GM20000 (cell line): ENCODE measurements around the gene NR1D1.

Experiments
- DNase-seq: peaks from one replicate; pipeline ENCODE4 v3.0.0; 2012; ENCODE audit warnings: low spot score
- TF ChIP-seq, protein P1 (sequence below): IDR thresholded peaks from 2 replicates; pipeline ENCODE4 v1.5.1; 2012; ENCODE audit warnings: mild to moderate bottlenecking, control low read depth; ENCODE audit errors: extremely low read depth, missing control alignments

Gene NR1D1

DNA sequence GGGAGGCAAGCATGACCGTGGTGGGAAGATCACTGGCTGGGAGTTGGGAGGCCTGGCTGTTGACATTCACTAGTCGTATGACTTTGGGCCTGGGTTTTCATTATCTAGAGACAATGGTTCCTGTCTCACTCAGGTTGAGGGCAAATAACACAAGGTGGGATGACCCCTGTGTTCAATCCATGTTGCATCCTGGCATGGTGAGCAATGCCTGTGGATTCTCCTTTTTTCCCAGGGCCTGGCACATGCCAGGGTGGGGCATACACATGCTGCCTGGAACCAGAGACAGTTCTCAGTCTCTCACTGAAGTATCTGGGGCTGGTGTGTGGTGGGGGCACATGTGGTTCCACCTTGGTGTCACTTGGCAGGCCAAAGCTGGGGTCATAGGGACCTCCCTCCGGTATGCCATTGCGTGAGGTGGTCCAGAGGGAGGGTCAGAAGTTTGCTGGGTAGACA is 32.2 kb downstream of the NR1D1 start:
- DNase-seq = no peak
- TF ChIP-seq, protein P1, sequence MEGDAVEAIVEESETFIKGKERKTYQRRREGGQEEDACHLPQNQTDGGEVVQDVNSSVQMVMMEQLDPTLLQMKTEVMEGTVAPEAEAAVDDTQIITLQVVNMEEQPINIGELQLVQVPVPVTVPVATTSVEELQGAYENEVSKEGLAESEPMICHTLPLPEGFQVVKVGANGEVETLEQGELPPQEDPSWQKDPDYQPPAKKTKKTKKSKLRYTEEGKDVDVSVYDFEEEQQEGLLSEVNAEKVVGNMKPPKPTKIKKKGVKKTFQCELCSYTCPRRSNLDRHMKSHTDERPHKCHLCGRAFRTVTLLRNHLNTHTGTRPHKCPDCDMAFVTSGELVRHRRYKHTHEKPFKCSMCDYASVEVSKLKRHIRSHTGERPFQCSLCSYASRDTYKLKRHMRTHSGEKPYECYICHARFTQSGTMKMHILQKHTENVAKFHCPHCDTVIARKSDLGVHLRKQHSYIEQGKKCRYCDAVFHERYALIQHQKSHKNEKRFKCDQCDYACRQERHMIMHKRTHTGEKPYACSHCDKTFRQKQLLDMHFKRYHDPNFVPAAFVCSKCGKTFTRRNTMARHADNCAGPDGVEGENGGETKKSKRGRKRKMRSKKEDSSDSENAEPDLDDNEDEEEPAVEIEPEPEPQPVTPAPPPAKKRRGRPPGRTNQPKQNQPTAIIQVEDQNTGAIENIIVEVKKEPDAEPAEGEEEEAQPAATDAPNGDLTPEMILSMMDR = no peak

DNA sequence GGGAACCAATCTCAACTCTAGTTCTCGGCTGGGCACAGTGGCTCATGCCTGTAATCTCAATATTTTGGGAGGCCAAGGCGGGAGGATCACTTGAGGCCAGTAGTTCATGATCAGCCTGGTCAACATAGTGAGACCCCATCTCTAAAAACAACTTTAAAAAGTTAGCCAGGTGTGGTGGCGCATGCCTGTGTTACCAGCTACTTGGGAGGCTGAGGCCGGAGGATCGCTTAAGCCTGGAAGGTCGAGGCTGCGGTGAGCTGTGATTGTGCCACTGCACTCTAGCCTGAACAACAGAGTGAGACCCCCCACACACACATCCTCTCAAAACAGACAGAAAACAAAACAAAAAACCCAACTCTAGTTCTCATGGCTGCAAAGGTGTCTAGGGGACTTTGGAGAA is 32.7 kb downstream of the NR1D1 start:
- TF ChIP-seq, protein P1 = no peak
- DNase-seq = no peak

DNA sequence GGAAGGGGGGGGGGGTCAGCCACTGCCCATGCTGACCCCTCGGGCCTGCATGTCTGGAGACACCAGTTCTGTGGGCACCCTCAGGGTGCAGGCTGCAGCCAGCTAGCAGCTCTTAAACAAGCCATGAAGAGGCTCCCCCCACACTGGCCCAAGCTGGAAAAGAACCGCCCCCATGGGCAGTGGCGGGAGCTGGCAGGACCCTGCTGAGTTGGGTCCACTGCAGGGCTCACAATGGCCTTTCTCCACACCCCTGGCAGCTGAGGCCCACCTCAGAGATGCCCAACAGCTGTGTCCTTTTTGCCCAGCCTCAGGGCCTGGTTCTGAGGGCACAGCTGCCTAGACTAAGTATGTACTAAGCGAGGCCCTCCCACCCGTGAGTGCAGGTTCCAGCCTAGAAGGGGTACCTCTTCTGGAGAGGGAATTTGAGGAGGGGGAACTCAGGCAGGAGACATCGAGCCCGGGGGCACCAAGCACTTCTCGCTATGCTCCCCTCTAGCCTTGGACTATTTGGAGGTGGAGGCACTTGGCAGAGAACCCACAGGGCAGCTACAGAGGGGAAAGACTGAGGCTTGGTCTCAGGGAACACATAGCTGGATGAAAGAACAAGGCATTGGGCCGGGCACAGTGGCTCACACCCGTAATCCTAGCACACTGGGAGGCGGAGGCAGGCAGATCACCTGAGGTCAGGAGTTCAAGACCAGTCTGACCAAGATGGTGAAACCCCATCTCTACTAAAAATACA is 34.4 kb downstream of the NR1D1 start:
- DNase-seq = no peak
- TF ChIP-seq, protein P1 = no peak

DNA sequence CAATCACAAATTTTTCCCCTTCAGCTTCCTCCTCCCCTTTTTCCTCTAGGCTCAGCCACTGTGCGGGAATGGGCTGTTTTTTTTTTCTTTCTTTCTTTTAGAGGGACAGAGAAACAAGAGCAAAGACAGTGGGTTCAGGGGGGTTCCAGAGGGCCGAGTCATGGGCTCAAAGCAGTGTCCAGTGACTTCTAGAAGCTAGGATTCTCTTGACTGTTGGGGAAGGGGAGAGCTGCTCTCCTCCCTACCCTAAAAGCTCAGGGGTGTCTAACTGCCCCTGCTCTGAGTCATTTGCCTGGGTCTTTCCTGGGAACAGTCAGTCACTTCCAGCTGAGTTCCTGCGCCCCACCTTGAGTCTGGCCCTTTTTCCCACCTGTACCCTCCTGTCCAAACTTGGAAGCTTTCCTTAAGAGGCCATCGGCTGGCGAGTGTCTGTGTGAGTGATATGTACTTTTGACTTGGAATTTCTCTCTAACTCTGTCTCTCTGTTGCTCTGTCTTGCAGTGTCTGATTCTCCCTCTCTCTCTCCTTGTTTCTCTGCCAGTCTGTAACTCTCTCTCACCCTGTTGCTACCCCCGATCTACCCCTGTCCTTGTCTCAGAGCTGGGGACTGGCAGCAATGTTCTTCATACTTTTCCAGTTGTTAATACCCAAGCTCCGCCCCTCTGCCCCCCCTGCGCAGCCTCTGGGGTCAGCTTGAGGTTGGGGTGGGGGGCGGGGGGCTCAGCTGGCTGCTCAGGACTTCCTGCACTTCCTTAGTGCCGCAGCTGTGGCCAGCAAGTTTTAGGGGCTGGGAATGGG is 35.2 kb downstream of the NR1D1 start:
- TF ChIP-seq, protein P1 = no peak
- DNase-seq = no peak

GRCh38 chr17:40063901-40064531 is 36.4 kb downstream of the NR1D1 start:
- no peak for DNase-seq
- TF ChIP-seq, protein P1 = no peak

DNA sequence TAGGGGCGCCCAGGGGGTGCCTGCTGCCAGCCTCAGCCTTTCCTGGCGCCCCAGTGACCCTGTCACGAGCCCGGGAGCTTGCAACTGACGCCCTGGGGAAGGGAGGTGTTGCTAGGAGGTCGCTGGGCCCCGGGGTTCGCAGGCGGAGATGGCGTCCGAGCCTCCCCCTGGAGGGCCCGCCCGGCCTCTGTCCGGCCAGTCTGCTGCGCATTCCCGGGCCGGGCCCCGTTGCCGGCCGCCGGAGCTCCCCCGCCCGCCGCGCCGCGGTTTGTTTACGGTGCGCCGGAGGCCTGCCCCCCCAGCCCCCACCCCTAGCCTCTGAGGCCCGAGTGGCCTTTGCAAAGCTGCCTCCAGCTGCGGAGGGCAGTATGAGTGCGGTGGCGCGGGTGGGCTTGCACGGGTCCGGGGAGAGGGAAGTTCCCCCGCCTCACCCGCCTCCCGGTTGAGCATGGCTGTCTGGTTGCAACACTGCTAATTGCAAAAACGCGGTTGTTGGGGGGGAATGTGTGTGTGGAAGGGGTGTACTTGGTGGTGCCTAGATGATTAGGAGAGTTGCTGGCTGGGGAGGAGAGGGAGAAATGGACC is 37.1 kb downstream of the NR1D1 start:
- TF ChIP-seq, protein P1 = no peak
- DNase-seq = no peak
